Measurements from ENCODE around the gene SGMS1. TPM values are rescaled to one million over a fixed set of nuclear protein-coding genes. Genes with fewer than 3 reads are reported as not detected.

The SGMS1 gene
- total RNA-seq, 2 donors from 2014 or later = 32.5 to 35.9 TPM

DNA sequence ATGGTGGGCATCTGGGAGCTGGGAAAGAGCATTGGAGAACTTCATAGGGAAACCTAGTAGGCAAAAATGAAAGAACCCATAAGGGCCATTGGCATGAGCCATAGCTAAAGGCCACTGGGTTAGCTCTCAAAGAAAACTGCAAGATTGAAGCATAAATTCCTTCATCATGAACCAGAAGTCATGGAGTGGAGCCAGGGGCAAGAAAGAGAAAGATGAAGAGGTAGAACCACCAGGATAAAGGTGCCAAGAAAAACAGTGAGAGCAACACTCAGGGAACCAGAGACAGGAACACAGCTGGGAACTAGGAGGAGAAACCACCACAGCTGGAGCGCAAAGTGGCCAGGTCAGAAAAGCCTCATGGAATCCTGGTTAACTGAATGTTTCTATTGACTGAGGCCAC, 11.5 kb upstream of the SGMS1 start:
- no peaks in the 10 kb centered on the region for H3K4me1 ChIP-seq
- DNase-seq (ENCODE audit: low spot score) = no peak
- no peaks in the 10 kb centered on the region for H3K27me3 ChIP-seq
- H3K9me3 ChIP-seq = no peaks in the 10 kb centered on the region
- no peaks in the 10 kb centered on the region for H3K36me3 ChIP-seq
- H3K27ac ChIP-seq = no peak overlapping the region
- TF ChIP-seq, protein P1, sequence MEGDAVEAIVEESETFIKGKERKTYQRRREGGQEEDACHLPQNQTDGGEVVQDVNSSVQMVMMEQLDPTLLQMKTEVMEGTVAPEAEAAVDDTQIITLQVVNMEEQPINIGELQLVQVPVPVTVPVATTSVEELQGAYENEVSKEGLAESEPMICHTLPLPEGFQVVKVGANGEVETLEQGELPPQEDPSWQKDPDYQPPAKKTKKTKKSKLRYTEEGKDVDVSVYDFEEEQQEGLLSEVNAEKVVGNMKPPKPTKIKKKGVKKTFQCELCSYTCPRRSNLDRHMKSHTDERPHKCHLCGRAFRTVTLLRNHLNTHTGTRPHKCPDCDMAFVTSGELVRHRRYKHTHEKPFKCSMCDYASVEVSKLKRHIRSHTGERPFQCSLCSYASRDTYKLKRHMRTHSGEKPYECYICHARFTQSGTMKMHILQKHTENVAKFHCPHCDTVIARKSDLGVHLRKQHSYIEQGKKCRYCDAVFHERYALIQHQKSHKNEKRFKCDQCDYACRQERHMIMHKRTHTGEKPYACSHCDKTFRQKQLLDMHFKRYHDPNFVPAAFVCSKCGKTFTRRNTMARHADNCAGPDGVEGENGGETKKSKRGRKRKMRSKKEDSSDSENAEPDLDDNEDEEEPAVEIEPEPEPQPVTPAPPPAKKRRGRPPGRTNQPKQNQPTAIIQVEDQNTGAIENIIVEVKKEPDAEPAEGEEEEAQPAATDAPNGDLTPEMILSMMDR (IDR thresholded peaks at IDR 0.05) = no peak
- H3K4me3 ChIP-seq = no peak overlapping the region

DNA sequence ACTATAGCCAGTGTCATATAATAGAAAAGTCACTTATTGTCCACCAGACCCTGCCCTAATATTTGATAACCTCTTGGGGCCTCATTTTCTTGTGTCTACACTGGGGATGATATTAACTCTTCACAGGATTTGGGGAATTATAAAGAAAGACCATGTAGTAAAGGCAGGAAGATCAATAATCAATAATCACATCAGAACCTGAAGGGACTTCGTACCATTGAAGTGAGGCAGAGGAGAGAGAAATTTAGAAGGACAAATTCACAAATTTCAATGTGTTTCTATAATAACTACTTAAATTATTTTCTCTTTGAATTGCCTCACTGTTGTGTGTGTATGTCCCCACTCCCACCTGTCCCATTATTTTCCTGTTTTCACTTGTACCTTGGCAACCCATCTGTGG, 10.7 kb upstream of the SGMS1 start:
- TF ChIP-seq, protein P1 (IDR thresholded peaks at IDR 0.05) = no peak
- DNase-seq (ENCODE audit: low spot score) = no peak
- no peaks in the 10 kb centered on the region for H3K4me1 ChIP-seq
- H3K36me3 ChIP-seq = no peaks in the 10 kb centered on the region
- H3K9me3 ChIP-seq = no peaks in the 10 kb centered on the region
- no peak overlapping the region for H3K4me3 ChIP-seq
- no peak overlapping the region for H3K27ac ChIP-seq
- H3K27me3 ChIP-seq = no peaks in the 10 kb centered on the region

DNA sequence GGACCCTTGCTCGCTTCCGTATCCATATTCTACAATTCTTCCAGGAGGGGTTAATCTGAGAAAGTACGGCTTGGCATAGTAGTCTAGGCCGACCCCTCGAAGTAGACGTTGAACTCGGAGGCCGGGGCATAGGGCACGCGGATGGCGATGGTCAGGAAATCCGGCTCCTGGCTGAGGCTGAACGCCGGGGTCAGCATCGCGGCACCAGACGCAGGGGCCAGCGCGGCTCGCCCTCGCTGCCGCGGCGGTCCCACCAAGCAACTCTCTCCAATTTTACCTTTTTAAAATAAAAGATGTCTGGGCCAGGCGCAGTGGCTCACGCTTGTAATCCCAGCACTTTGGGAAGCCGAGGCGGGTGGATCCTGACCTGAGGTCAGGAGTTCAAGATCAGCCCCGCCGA, 7.3 kb upstream of the SGMS1 start:
- TF ChIP-seq, protein P1 (IDR thresholded peaks at IDR 0.05) = no peak
- Histone ChIP-seq H3K27ac (no peak overlapping the region), H3K4me3 (no peak overlapping the region), H3K27me3 (no peaks in the 10 kb centered on the region), H3K36me3 (no peaks in the 10 kb centered on the region), H3K4me1 (peaks cover 0 to 2% of the 10 kb centered on the region in 2 donors), H3K9me3 (no peaks in the 10 kb centered on the region)
- DNase-seq (ENCODE audit: low spot score) = no peak

DNA sequence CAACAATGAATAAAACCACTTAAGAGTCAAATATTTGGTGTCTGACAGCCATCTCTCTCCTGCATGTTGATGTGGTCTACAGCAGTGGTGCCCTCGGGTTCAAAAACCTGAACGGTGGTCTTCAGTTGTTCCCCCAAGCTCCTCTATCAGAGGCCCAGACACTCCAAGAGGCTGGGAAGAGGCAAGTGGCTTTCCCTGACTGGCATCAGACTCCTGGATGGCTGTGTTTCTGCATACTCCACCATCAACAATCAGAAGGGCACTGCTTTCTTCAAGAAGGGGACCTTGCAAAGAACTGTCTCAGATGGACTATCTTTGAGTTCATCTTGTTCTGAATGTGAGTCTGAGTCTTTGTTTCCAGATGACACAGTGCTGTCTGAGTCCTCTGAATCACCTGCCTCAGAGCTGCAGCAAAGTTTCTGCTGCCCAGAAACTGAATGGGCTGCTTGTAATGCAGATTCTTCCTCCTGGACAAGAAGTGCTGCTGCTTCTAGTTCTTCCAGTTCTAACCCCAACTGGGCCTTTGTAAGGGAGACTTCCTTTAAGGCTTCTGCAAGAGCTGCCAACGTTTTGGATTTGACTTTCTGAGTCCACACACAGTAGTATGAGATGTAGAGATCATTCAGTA, 5.9 kb upstream of the SGMS1 start:
- no peaks in the 10 kb centered on the region for H3K36me3 ChIP-seq
- peaks cover 0 to 8% of the 10 kb centered on the region in 2 donors for H3K4me1 ChIP-seq
- TF ChIP-seq, protein P1 (IDR thresholded peaks at IDR 0.05) = no peak
- DNase-seq (ENCODE audit: low spot score) = no peak
- no peak overlapping the region for H3K4me3 ChIP-seq
- no peak overlapping the region for H3K27ac ChIP-seq
- no peaks in the 10 kb centered on the region for H3K9me3 ChIP-seq
- H3K27me3 ChIP-seq = no peaks in the 10 kb centered on the region

DNA sequence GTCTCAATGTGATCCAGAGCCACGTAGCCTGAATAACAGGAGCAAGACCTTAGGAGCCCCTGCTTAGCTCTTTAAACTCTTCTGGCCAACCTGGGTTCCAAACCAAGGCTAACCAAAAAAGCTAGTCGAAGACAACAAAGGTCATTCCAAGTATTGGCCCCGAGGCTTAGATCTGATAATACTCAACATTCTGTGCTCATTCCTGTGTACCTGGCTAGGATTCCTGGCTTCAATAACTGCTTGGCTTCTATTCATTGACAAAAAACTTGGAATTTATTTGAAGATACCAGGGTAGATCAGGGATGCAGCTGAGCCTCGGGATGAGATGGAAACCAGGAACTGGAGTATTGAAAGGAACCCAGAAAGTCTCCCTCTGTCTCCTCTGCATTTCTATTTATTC, 4.1 kb upstream of the SGMS1 start:
- Histone ChIP-seq H3K27ac (no peak overlapping the region), H3K9me3 (no peaks in the 10 kb centered on the region), H3K27me3 (no peaks in the 10 kb centered on the region), H3K4me1 (peaks cover 0 to 8% of the 10 kb centered on the region in 2 donors), H3K36me3 (no peaks in the 10 kb centered on the region), H3K4me3 (no peak overlapping the region)
- TF ChIP-seq, protein P1 (IDR thresholded peaks at IDR 0.05) = no peak
- DNase-seq (ENCODE audit: low spot score) = no peak

GRCh38 chr10:50627443-50627842, 3.7 kb upstream of the SGMS1 start:
- Histone ChIP-seq H3K4me3 (no peak overlapping the region), H3K4me1 (peaks cover 0 to 8% of the 10 kb centered on the region in 2 donors), H3K27ac (no peak overlapping the region), H3K27me3 (no peaks in the 10 kb centered on the region), H3K9me3 (no peaks in the 10 kb centered on the region), H3K36me3 (no peaks in the 10 kb centered on the region)
- no peak for DNase-seq (ENCODE audit: low spot score)
- TF ChIP-seq, protein P1 (IDR thresholded peaks at IDR 0.05) = no peak

Data from right atrium auricular region (tissue), 2 donors.